Epithelial cell of proximal tubule (primary cell): Measurements from ENCODE around the gene B3GNT9. TPM values are rescaled to one million over a fixed set of nuclear protein-coding genes. Genes with fewer than 3 reads are reported as not detected.

ENCODE experiments used
- DNase-seq: peaks from one replicate; pipeline ENCODE4 v3.0.0-alpha.2; 2011; ENCODE audit warnings: low read depth
- H3K4me3 ChIP-seq: 2 replicates; pipeline ENCODE4 v1.5.1; 2011; ENCODE audit warnings: low read depth, mild to moderate bottlenecking, low read length
- total RNA-seq: library from RNA; depleted of rRNA; stranded (reverse); fragments of >200 nt; gene quantifications from 2 replicates; pipeline ENCODE4 v1.2.3, GENCODE V29; 2015
- TF ChIP-seq, protein P1 (sequence below): conservative IDR thresholded peaks from 2 replicates; pipeline ENCODE4 v1.5.1; 2012; ENCODE audit warnings: low read depth, mild to moderate bottlenecking, low read length

Gene B3GNT9
- total RNA-seq, 1 donor from 2014 or later, result 1.0 TPM

DNA sequence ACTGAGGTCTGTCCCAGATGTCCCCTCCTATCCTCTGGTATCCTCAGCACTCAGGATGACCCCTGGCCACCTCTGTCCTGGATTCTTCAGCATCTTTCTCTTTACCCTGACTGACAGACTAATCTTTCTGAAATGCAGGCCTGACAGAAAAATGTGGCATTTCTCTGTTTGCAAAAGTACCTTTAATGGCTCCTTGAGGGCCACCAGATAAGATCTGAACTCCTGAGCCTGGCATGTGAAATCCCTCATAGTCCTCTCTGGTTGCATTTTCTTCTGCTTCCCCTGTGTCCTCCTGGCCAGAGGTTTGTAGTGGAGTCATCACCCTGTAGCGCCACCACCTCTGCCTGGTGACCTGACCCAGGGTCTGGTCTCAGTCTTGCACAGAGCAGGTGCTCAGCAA lies 46.1 kb upstream of the B3GNT9 start:
- no peak overlapping the region for H3K4me3 ChIP-seq
- DNase-seq, result no peak
- TF ChIP-seq, protein P1, sequence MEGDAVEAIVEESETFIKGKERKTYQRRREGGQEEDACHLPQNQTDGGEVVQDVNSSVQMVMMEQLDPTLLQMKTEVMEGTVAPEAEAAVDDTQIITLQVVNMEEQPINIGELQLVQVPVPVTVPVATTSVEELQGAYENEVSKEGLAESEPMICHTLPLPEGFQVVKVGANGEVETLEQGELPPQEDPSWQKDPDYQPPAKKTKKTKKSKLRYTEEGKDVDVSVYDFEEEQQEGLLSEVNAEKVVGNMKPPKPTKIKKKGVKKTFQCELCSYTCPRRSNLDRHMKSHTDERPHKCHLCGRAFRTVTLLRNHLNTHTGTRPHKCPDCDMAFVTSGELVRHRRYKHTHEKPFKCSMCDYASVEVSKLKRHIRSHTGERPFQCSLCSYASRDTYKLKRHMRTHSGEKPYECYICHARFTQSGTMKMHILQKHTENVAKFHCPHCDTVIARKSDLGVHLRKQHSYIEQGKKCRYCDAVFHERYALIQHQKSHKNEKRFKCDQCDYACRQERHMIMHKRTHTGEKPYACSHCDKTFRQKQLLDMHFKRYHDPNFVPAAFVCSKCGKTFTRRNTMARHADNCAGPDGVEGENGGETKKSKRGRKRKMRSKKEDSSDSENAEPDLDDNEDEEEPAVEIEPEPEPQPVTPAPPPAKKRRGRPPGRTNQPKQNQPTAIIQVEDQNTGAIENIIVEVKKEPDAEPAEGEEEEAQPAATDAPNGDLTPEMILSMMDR, result no peak

DNA sequence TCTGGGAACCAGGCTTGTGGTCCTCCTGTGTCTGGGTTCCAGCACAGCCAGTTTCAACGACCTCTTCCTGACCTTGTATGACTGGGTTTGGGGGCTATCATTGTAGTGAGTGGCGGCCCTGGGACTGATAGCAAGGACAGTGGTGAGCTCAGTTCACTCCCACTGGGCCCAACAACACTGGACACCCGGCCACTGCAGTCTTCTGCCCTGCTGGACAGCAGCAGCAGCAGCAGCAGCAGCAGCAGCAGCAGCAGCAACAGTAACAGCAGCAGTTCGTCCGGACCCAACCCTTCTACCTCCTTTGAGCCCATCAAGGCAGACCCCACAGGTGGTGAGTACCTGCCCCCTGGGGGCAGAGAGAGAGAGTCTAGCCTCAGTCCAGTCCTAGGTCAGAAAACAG lies 44.9 kb upstream of the B3GNT9 start:
- H3K4me3 ChIP-seq, result no peak overlapping the region
- no peak for DNase-seq
- TF ChIP-seq, protein P1, result no peak

DNA sequence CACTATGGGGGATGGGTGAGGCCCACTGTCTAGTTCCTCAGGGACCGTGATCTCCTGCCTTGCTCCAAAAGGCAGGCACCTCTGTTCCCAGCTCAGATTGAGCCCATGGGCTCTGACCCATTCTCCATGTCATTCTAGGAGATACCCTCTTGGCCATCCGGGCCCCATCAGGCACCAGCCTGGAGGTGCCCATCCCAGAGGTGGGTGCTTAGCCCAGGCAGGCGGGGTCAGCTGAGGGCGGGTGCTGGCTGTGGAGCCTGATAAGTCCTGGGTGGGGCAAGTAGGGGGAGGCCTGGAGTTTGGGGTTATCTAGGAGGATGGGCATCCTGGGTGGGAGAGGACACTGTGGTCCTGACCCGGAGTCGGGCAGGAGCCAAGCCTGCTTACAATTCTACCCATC lies 43.5 kb upstream of the B3GNT9 start:
- TF ChIP-seq, protein P1, result no peak
- H3K4me3 ChIP-seq, result no peak overlapping the region
- DNase-seq, result no peak

DNA sequence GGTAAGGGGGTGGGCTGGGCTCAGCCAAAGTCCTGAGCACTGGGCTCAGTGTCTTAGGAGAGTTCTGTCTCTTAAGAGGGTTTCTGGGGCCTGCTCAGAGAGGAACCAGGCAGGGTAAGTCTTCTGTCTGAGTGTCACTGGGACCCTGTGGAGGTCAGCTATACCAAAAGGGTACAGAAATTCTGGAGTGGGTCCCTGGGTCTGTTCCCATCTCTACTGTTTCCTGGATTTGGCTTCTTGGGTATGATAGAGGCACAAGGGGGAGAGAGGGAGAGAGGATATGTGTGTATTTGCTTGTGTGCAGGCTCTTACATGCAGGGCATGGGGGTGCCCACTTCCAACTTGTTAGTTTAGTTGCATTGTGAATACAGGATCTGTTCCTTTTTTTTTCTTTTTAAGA lies 42.7 kb upstream of the B3GNT9 start:
- TF ChIP-seq, protein P1, result no peak
- H3K4me3 ChIP-seq, result peak overlapping the region; percentile 69

DNA sequence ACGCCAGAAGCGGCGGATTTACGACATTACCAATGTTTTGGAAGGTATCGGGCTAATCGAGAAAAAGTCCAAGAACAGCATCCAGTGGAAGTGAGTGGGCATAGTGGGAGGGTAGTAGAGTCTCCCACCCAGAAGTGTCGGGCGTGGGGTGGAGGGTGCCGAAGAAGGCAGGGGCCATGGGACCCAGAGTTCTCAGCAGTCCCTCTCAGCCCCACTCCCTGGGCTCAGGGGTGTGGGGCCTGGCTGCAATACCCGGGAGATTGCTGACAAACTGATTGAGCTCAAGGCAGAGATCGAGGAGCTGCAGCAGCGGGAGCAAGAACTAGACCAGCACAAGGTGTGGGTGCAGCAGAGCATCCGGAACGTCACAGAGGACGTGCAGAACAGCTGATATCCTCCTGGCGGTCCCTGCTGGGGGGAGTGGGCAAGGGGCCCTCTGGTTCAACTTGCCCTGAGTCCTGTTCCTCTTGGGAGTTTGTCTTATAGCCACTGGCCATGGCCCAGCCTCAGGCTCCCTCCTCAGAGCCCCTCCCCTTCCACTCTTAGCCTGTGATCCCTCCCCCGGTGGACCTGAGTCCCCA lies 42.1 kb upstream of the B3GNT9 start:
- TF ChIP-seq, protein P1, result no peak
- H3K4me3 ChIP-seq, result peak overlapping the region; percentile 69
- no peak for DNase-seq

More for the DNA sequence above, 42.7 kb upstream of the B3GNT9 start:
- no peak for DNase-seq

DNA sequence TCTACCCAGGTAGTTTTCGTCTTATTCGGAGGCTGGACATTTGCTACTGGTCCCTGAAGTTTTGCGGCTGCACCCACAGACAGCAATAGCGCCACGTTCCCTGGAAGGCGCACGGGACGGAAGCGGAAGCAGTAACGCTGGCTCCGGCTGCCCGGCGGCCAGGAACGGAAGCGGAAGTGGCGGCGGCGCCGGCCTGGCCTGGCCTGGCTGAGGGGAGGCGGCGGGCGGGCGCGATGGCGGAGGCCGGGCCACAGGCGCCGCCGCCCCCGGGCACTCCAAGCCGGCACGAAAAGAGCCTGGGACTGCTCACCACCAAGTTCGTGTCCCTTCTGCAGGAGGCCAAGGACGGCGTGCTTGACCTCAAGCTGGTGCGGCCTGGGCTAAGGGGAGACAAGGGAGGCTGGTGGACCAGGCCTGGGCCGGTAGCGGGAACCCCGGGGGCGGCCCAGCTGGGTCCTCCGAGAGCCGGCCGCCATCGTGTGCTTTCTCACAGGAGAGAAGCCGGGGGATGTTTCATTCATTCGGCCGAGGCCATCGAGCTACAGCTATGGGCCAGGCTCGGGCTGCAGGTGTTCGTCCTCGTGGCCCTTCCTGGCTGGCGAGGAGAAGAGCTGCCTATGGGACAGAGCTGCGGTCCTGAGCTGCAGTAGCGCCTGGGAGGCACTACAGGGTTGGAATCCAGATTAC lies 41.3 kb upstream of the B3GNT9 start, which contains the start of gene E2F4:
Gene E2F4 (plus strand): TSS at position 161 of the 687 bp plus-strand sequence. CDS start 73 bp downstream, at position 234.
- peak within 1 kb of the TSS; percentile 69 for H3K4me3 ChIP-seq
- DNase-seq, result no peak
- TF ChIP-seq, protein P1, result no peak
